Hippocampal formation (tissue), 2 donors: ENCODE measurements around the gene RPL36A.

Source experiments
- DNase-seq, 2 donors: peaks; one replicate each; lab custom pipeline; 2025; lab: John Stamatoyannopoulos, UW

RPL36A gene

DNA sequence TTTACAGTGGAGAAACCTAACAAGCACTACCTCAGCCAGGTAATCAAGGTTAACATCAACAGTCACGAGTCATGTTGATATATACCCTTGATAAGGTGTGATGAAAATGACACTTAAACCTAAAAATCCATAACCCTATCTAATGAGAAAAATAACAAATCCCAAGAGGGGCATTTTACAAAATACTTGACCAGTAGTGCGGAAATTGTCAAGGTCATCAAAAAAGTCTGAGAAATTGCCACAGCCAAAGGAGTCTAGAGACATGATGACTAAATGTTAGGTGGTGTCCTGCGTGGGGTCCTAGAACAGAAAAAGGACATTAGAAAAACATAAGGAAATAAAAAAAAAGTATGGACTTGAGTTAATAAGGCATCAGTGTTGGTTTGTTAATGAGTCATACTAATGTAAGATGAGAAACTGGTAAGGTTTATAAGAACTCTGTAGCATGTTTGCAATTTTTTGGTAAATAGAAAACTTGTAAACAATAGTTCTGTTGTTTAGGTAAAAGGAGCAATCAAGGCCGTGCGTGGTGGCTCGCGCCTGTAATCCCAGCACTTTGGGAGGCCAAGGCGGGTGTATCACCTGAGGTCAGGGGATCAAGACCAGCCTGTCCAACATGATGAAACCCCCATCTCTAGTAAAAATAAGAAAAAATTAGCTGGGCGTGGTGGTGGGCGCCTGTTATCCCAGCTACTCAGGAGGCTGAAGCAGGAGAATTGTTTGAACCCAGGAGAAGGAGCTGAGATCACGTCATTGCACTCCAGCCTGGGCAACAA is 2.9 kb downstream of the RPL36A start:
- DNase-seq = no peak

DNA sequence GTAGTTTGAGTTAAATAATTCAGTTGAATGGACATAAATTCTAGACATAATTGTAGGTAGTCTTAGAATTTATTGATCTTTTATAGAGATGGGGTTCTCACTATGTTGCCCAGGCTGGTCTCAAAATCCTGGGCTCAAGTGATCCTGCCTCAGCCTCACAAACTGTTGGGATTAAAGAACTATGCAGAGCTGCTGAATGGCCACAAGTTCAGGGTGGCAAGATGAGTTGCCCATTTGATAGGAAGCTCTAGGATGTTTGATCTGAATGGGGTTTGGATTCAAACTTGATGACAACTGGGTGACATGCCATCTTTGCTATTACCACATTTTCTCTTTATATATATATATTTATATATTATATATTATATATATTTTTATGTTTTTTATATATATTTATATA is 3.6 kb downstream of the RPL36A start:
- no peak for DNase-seq

DNA sequence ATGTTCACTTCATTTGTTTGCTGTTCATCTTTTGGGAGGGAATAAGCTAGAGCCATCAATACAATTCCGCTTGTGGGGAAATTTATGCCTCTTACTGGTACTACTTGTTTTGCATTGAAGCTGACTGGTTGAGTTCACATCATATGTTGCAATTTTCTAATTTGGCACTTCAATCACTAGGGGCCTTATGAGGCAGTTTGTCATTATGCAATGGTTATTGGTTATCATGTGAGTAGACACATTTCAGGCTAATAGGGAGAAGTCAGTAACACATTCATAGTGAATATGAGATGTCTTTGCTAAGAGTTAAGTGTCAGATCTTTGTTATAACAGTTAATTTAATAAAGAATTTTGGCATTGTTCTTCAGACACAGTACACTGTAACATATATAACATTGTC is 5.0 kb downstream of the RPL36A start:
- DNase-seq = no peak

DNA sequence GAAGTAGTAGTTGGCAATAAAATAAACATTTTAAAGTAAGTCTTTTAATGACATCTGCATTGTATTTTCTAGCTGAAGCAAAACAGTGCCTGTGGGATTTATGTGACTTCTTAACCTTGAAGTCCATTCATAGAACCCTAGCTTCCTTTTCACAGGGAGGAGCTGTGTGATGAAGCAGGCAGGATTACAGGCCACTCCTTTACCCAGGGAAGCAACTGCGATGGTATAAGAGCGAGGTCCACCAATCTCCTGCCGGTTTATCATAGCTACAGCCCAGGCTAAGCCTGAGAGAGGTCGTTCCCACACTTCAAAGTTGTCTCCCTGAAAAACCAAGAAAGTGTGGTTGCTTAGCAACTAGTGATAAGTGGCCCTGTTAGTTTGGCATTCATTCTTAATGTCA is 7.0 kb downstream of the RPL36A start:
- DNase-seq = no peak

DNA sequence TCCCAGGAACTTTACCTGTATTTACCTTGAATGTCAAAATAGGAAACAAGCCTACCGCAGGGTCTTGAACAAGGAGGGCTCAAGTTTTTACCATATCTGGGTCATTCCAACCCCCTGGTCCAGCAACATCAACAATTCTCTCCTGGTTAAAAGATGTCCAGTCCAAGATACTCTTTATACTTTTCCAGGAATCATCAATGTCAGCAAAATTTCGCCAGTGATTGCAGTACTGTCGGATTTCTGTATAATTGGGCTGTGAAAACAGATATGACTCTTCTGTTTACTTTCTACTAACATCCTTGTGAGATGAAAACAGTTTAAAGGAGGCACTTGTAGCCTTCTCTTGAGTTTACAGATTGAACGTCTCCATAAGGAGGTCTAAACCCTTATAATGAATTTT is 7.9 kb downstream of the RPL36A start:
- DNase-seq = no peak

DNA sequence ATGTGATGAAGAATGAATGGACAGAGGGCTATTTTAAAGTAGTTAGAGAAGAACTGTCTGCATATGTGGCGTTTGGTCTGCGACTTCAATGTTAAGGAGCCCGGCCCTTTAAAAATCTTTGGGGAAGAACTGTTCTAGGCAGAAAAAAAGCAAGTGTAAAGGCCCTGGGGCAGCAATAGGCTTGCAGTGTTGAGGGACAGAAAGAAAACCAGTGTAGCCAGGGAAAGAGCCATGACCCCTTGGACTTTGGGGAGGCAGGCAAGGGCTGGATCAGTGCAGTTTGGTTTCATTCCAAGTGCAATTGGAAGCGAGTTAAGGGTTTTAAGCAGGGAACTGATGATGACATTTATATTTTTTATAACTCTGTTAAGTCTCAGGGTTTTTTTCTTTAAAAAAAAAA is 9.0 kb downstream of the RPL36A start:
- DNase-seq = no peak

DNA sequence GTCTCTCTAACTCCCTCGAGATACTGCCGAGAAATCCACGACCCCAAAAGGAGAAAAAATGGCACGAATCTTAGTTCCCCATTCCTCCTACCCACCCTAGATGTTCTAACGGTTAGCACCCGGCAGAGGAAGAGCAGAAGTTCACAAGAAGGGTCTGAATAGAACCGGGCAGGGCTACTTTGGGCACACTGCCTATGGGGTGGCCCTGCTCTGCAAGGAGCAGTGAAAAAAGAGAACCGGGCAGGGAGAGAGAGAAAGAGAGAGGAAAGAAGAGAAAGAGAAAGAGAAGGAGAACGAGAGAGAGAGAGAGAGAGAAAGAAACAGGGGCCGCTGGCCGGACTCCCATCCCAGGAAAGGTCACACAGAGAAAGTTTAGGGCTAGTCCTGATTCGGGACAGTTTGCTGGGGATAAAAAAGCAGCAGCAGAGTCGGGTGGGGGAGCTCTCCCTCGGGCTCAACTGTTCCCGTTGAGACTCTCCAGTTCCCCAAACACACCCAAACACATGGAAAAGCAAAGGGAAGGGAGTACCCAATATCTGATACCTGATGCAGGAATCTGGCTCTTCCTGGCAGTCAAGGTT is 16.4 kb downstream of the RPL36A start:
- DNase-seq = no peak

DNA sequence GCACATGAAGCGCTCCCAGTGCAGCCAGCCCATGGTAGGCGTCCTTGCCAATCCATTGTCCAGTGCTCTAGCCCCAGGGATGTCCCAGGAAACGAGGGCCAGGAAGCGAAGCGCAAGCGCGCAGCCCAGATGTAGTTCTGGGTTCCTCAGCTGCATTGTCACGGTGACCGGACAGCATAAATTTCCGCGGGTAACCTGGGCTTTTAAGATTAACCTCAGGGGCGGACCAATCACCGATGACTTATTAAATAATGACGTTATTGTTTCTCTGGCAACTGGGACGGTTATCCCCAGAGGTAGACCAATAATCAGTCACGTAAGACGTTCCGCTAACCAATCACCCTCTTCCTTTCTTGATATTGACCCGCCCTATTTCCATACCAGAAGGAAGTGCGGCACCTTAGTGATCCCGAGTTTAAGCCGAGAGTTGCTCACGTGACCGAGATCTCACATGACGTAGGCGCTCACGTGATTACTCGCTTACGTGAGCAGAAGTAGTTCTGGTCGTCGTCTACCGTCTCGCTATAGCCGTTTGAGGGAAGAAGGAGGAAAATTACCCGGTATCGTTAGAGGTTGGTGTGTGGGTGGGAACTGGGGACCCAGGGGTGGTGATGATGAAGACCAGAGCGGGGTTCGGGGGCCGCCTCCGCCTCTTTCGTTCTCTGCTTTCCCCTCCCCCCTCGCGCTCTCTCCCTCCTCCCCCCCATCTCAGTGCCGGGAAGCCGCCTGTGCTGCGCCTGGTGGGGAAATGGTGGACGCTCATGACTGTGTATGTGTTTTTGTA is 17.1 kb downstream of the RPL36A start, which contains the start of the genes GLA and HNRNPH2:
TSS of gene GLA (minus strand) at position 178 of the 784 bp plus-strand sequence. CDS start at position 156, 22 bp downstream.
TSS of gene HNRNPH2 (plus strand) at position 475 of the 784 bp plus-strand sequence. CDS start 3,767 bp downstream, outside the sequence.
- peak; percentile 78 to 89 for DNase-seq

DNA sequence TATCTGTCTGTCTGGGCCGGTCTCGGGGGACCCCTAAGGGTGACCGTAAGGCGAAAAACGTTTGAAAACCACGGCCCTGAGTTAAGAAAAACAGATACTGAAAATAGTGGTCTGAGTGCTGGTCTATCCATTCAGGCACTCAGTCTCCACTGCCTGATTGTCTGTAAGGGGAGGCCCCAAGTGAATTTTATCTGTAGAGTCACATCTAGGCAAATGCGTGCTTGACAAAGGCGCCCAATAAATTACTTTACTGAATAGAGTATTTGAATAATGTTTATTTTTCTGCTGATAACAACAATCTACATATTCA is 17.7 kb downstream of the RPL36A start:
- DNase-seq = no peak

DNA sequence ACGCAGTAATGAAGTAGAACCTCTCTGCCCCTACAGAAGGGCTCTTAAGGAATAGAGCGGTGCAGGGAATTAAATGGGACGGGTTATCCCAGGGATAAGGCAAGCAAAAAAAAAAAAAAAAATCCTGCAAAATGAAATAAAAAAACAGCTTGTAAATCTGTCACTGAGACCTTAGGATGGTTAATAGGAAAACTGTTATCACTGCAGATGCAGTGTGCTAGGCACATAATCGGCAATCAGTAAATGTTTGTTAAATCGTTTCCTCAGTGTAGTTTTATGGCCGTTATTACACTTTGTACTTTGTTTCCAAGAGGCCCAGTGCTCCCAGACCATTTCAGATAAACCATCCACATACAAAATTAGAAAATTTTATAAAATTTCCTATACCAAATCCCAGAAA is 18.2 kb downstream of the RPL36A start:
- DNase-seq = no peak

DNA sequence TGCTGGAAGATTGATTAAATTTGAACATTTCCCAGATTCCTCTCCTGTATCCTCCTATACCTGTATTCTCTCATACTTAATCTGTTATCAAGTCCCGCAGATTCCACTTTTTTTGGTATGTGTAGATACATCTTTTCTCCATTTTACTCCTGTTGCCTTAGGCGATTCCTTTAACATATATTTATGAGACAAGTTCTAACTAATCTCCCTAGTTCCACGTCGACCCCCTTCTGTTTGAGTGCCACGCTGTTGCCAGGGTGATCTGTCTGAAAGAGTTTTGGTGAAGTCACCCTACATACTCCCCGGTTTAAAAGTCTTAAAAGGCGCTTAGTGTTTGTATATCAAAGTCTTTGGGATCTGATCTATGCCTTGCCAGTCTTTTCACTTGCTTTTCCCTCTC is 19.6 kb downstream of the RPL36A start:
- DNase-seq = no peak

DNA sequence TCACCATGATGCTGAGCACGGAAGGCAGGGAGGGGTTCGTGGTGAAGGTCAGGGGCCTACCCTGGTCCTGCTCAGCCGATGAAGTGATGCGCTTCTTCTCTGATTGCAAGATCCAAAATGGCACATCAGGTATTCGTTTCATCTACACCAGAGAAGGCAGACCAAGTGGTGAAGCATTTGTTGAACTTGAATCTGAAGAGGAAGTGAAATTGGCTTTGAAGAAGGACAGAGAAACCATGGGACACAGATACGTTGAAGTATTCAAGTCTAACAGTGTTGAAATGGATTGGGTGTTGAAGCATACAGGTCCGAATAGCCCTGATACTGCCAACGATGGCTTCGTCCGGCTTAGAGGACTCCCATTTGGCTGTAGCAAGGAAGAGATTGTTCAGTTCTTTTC is 21.2 kb downstream of the RPL36A start:
- no peak for DNase-seq

DNA sequence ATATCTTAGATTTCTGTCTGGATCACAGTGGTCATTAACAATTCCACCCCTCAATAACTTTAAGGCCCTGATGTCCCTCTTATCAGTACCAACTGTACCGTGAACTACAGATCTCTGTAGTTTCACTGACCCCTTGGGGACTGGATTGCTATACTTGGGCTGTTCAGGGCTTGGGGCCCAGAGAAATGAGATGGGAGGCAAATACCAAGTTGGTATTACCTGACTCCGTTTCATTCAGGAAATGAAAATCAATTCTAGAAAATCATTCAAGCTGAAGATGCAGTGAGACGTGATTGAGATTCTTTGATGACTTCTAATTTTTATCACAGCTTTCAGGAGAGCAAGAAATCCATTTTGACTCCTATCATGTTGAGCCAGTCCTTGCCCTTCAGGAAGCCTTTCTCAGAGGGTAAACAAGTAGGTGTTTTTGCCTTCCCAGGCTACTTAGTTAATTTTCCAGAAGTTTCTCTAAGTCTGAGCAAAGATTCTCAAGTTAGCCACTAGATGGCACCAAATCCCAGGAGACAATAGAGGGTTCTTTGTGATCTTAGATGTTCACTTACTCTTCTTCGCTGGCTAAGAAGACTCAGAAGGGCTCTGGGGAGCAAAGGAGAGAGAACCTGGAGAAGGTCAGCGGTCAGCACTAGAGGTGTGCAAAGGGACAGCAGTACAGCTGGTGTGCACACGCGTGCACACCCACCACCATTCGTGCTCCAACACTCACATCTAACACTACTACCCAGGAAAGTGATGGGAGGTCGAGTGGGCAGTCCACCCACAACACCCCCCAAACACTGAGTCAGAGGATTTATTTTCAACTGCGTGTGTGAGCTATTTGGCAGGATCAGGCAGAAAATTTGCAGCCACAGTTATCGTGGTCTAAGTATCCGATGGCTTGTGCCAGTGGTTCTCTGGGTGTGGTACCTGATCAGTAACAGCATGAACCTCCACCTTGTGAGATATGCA is 24.7 kb downstream of the RPL36A start:
- DNase-seq = peak; percentile 8 to 76

DNA sequence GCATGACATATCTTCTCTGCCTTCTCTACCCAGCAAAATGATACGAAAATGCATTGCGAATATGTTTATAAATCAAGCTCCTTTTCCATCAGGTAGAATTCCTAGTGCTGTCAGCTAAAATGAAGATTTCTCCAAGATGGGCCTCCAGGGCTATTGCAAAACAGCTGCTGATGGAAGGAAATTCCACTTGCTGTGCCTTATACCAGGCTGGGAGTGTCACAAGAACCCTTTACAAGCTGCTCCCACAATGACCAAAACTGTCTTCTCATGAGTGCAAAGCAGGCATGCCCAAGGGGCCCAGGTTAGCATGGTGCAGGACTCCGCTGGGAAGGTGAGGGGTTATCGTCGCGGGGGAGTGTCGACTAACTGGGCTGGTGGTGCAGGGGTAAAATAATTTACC is 25.9 kb downstream of the RPL36A start:
- DNase-seq = no peak

DNA sequence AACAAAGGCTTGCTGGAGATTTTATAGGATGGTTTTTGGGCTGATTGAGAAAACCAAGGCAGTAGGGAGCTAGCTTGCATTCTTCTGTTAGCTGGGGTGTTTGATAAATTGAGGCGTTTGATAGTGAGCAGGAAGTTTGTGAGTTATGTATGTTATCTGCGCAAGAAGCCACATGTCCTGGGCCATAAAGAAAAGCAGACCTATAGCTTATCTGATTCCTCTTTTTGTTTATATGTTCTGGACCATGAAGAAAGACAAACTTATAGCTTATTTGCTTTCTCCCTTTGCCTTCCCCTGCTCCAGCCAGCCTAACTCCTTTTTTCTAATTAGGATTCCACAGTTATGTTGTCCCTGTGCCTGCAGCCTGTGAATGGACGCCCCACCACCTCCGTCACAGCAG is 26.4 kb downstream of the RPL36A start:
- no peak for DNase-seq

DNA sequence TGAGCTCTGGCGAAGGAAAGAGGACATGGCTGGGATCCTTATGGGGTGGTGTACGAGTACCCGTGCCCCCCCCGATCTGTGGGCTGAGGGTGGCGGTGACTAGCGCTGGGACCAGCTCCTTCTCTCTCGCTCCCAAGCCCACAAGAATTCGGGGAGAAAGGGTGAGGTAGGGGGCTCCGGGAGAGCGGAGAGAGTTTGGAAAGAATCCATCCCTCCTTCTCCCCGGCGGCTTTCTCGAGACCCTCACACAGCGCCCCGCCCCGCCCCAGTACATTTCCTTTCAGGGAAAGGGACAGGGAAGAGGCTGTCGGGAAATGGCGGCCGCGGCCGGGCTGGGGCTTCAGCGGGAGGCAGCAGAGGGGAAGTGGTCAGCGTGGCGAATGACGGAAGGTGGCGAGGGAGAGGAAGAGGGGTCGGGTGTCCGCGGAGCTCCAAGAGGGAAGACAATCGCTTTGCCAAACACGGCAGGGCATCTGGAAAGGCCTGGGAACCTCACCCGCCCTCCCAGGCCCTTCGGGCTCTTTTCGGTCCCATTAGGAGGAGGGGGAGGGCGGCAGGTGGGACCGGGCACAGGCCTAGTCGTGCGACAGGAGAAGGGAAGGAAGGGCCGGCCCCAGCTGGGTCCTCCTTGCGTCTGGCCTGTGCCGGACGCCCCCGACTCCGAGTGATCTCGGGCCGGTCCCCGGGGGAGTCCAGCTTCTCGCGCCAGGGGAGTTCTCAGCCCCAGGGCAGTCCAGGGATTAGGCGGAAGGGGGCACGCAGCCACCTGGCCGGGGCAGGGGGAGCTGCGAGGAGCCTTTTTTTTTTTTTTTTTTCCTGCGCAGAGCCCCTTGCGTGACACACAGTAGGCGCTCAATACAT is 27.4 kb downstream of the RPL36A start:
- peak; percentile 11 to 60 for DNase-seq

DNA sequence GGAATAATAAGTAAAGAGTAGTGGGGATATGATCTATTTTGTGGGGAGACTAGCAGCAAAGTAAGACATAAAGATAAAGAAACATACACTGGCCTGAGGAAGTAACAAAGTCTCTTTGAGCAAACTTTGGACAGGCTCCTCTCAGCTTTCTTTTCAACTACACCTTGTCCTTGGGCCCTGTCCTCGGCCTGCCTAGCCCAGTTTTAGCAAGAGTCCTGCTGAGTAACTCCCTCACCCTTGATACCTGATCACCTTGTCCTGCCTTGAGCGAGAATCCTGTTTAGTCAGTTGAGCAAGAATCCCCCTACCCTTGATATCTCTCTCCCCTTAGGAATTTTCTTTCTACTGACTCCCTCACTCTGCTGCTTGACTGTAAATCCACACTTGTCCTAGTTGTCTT is 28.7 kb downstream of the RPL36A start:
- no peak for DNase-seq

DNA sequence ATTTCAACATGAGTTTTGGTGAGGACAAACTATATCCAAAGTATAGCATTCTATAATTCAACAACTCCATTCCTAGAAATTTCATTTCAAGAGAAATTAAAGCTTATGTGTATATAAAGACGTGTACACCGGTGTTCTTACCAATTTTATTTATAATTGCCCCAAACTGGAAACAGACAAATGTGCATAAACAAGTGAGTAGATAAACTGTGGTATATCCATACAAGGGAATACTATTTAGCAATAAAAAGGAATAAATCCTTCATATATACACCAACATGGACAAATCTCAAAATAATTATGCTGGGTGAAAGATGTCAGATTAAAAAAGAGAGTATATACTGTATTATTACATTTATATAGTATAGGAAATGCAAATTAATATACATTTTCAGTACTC is 37.1 kb downstream of the RPL36A start:
- DNase-seq = no peak

DNA sequence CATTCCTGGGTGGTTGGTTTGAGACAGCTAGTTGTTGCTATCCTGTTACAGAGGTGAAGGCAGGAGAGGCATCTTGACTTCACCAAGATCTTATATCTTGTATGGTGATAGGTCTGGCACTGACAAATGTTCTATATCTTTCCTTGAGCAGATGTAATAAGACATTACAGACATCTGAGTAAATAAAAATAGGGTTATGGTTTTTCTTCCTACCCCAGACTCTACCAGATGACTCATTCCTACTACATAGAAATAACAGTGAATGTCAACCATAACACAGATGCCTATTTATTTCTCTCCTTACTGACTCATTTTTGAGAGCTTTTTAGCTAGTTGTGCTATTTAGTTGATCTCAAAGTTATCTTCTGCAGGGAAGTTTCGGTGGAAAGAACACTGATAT is 39.1 kb downstream of the RPL36A start:
- no peak for DNase-seq

DNA sequence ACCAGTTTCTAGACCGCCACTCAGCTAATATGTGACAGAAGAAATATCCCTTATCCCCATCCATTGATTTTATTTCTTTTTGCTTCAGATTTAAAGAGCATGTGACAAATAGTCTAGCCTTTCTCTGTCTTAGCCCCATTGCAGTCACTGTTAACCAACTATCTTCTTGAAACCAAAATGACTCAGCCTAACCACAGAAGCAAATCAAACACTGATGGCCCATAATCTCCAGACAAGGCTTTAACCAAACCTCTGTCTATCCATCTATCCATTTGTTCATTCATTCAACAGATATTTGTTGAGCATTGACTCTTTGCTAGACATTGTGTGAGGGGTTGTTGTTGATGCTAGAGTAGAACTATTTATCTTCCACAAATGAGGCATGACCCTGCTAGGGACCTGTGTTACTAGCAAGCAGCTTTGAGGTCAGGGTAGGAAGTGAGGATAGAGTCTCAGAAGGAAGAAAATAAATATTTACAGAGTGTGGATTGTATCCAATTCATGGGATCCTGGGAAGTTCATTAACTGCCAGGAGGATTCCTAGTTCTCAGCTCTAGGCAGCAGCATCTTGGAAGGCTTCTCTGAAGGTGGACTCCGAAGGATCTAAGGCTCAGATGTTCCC is 39.8 kb downstream of the RPL36A start:
- DNase-seq = no peak
